GM18502 (cell line): Measurements from ENCODE around the gene ZNF223.

Experiments
- ATAC-seq: cut with Tn5 transposase; IDR thresholded peaks from one replicate; pipeline ENCODE4 v1.9.1; 2021; ENCODE audit warnings: mild to moderate bottlenecking; ENCODE audit not compliant: unreplicated experiment, poor library complexity

The ZNF223 gene

GRCh38 chr19:44069415-44069814 lies 17.6 kb downstream of the ZNF223 start:
- ATAC-seq: no peak

DNA sequence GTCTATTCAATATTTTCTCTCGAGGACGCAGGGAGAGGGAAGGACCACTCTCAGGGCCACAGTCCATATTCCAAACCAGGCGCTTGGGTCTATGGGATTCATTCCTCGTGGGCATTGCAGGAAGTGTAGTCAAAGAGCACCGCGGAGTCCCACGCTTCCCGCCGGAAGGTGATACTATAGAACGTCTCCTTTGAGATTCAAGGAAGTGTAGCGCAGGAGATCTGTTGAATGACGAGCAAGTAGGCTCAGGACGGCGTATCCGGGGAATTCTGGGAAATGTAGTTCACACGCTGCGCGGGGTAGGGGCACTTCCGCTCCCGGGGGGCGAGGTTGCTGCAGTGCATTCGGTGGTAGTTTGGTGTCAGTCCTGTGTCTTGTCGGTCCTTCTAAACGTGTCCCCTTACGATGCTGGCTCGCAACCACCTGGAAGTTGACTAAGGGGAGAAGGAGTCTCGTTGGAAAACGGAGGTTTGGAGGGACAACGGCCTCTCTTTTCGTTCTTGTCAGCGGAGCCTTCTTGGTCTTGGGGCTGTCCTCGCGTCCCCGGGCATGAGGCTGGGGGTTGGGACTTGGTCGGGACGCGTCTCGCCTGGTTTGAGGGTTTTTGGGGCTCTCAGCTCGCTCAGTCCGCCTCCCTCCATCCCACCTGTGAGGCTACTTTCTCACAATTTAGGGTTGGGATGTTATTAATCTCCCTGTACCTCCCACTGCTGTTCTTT lies 20.1 kb downstream of the ZNF223 start, which contains the start of gene ZNF284:
ZNF284 (plus strand) TSS at position 336 of the 719 bp plus-strand sequence. CDS start 4,231 bp downstream, outside the sequence.
- peak; percentile 95 for ATAC-seq

DNA sequence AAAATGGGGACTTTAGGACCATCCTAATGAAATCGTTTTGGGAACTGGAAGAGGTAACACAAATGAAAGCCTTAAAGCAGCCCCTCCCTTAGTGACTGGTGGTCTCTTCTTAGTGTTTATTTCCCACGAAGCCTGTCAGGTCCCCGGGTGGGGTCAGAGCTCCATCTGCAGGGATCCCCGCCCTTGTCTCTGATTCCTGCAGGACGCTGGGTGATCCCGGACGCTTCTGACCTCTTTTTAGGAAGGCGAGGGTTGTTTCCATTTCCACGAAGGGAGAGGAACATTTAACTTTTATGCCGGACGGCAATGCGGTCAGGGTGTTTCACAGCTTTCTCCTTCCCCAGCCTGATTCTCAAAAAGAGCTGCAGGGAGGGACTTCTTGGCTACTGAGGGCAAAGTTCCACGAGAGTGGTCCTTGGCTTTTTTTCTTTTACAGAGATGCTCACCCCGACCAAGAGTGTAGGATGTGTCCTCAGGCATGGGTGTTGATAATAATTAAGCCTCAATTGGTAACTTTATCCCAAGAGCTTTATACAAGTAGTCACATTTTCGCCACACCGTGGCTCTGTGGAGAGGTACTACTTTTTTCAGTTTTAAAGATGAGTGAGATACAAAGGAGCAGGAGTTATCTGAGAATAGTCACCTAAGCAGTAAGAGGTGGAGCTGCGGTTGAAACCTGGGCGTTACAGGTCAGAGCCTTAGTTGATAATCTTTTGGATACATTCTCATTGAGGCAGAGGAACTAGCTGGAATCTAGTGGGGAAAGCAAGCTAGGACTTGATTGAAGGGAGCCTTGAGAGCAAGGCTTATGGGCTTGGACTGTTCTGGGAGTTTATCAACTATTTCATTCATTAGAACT lies 20.9 kb downstream of the ZNF223 start:
- peak; percentile 12 for ATAC-seq

DNA sequence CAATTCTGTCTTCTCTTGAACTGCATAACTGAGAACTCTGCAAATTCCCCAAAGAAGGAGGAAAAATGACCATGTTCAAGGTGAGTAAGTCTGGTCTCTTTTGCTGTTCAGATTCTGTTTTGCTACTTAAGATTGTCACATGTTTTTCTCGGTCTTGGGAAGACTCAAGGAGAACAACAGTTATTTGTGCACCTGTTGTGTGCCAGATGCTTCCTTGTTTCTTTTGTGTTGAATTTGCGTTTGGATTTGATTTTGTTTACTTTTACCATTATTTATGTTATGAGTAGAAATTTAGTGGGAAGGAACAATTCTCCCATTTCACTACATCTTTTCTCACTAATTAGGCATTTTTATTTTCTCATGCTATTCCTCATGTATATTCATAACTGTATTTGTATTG lies 24.5 kb downstream of the ZNF223 start:
- no peak for ATAC-seq

- no peak for ATAC-seq
Measured at GRCh38 chr19:44092108-44092507, 40.3 kb downstream of the ZNF223 start.

- ATAC-seq: peak; percentile 86
Measured at GRCh38 chr19:44093931-44094765, 42.3 kb downstream of the ZNF223 start, which contains the start of gene ZNF224. Gene ZNF224, plus strand, starts transcription at chr19:44094361. Its CDS starts 3,513 bp downstream, at chr19:44097874.

DNA sequence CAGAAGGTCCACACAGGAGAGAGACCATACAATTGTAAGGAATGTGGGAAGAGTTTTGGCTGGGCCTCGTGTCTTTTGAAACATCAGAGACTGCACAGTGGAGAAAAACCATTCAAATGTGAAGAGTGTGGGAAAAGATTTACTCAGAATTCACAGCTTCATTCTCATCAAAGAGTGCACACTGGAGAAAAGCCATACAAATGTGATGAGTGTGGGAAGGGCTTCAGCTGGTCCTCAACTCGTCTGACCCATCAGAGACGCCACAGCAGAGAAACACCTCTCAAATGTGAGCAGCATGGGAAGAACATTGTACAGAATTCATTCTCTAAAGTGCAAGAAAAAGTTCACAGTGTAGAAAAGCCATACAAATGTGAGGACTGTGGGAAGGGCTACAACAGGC lies 55.9 kb downstream of the ZNF223 start:
- no peak for ATAC-seq

DNA sequence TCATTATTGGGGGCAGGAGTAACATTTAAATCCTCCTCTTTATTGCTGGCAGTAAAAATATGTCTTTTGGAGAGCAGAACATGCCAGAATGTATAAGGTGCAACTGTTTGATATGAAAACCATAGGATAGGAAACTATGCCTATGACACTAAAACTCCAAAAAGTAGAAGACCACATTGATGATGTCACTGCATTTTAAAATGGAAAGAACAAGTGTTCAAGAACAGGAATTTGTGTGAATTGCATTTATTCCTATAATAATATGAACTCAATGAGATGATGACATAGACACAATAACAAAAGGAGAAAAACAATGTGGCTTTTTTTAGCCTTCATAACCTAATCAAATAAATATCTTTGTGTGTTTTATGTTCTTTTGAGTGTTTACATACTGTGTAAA lies 57.6 kb downstream of the ZNF223 start:
- ATAC-seq: no peak

GRCh38 chr19:44111910-44112463 lies 60.2 kb downstream of the ZNF223 start:
- no peak for ATAC-seq

DNA sequence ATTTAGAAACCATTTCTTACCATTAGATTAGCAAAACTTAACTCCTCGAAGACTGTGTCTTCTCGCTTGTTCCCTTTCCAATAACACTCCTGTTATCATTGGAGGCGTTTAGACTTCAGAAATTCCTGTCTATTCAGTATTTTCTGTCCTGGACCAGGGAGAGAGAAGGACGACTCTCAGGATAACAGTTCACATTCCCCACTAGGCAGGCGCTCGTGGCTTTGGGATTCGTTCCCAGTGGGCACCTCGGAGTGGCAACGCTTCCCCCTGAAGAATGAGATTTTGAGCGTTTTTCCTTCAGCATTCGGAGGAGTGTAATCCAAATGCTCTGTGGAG lies 60.9 kb downstream of the ZNF223 start:
- no peak for ATAC-seq

DNA sequence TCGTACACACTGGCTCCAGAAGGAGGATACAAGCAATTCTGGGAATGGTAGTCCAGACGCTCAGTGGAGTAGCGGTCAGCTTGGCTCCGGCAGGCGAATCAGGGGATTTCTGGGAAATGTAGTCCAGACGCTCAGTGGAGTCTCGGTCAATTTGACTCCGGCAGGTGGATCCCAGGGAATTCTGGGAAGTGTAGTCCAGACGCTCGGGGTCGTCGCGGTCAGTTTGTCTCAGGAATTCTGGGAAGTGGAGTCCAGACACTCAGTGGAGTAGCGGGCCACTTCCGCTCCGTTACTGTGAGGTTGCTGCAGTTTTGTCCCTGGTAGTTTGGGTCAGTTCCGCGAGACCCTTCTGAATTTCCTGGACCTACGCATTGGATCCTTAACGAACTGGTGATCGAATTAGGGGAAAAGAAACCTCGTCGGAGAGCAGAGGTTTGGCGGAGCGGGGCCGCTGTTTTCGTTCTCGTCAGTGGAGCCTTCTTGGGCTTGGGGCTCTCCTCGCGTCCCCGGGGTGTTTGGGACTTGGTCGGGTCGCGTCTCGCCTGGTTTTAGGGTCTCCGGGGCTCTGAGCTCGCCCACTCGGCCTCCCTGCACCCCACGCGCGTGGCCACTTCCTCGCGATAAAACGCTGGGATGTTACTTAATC lies 61.4 kb downstream of the ZNF223 start, which contains the start of gene ZNF225:
ZNF225 (plus strand) TSS at position 262 of the 646 bp plus-strand sequence. CDS start 2,429 bp downstream, outside the sequence.
- peak; percentile 82 for ATAC-seq

DNA sequence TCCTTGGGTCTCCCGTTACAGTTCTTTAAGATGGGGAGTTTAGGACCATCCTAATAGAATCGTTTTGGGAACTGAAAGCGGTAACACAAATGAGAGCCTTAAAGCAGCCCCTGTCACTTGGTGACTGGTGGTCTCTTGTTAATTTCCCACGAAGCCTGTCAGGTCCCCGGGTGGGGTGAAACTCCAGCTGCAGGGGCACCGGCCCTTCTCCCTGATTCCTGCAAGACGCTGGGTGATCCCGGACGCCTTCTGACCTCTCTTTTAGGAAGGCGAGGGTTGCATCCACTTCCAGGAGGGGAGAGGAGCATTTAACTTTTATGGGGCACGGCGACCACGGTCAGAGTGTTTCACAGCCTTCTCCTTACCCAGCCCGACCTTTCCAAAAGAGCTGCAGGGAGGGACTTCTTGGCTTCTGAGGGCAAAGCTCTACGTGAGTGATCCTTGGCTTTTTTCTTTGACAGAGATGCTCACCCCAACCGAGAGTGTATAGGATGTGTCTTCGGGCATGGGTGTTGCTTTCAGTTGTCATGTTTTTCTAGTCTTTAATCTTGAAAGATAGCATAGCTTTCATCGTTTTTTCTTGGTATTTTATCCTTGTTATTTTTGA lies 62.1 kb downstream of the ZNF223 start:
- peak; percentile 18 for ATAC-seq
